Measurements from ENCODE around the gene CSRP3.
"Not testable (repeated sequence)": the region's sequence is repeated elsewhere in the genome, so short reads cannot be mapped to it uniquely, and the experiment has no call there.

CSRP3 gene

DNA sequence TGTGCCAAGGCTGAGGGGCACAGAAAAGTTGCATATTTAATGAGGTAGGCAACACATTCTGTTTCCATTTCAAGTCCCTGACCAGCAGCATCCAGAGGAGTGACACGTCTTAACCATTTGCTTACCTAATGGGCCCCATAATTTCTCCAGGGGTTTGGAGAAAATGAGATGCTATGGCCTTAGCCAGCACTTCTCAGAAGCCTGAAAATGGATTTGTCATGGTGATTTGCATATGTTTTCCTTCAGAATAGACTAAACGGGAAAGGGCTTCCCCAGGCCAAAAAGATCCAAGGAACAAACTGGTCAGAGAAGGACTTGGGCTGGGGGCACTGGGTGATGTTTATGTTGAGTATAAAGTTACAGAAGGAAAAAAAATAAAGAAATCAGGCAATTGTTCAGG lies 16.7 kb downstream of the CSRP3 start:
- DNase-seq = no peak

DNA sequence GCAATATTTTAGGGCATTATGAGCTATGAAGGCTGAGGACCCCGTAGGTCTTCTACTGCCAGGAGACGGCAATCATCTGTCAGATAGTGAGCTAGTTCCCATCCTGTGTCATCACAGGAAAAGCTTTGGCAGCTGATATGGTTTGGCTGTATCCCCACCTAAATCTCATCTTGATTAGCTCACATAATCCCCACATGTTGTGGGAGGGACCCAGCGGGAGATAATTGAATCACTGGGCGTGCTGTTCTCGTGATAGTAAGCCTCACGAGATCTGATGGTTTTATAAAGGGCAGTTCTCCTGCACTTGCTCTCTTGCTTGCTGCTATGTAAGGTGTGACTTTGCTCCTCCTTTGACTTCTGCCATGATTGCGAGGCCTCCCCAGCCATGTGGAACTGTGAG lies 18.1 kb downstream of the CSRP3 start:
- DNase-seq = no peak

DNA sequence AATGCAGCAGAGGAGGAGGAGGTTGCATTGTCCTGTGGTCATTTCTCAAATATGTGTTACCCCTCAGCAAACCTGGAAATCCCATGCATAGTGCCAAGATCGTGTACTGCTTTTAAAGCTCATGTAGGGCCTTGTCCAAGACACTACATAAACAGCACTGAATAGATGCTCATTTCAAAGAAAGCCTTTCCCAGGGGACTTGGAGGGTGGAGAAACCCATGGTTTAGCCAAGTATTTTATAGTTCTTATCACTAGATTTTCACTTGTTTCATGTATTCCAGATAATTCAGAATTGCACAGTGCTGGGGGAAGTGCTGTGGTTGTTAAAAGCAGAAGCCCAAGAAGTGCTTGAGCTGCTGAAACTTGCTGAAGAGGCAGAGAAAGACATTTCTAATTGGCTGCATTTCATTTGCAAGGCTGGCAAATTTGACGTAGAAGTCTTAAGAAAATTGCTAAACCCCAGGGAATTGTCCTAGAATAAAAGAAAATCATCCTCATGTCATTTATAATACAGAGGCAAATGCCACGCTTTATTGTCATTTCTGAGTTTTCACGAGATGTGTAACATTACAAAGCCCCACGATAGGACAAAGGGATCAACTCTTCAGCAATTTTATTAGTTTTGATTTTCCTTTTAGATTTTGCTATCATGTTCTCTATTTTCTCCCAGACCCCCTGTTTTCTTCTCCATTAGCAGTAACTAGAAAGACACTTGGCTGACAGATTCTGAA lies 20.1 kb downstream of the CSRP3 start:
- DNase-seq = no peak

DNA sequence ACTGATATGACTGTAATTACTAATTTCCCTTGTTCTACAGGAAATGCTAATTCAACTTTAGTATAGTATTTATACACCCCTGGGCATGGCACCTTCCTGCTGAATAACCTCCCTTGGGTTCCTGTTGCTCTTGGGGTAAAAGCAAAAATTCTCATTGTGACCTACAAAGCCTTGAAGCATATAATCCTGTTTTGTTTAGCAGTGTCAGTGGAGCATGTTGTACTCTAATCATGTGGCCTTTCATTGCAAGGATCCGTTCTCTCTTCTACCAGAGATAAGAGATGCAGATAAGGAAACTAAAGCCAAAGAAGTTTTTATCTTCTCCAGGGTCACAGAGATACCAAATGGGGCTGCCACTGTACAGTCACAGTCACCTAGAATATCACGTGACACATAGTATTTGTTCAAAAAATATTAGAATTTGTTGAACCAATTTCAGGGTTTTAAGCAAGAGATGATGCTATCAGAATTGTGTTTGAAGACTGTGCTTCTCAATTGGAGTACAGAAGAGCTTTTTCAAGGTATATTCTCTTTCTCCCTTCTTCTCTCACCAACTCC lies 25.1 kb downstream of the CSRP3 start:
- DNase-seq = no peak

GRCh38 chr11:19173964-19174638 lies 27.7 kb downstream of the CSRP3 start:
- DNase-seq = no peak

DNA sequence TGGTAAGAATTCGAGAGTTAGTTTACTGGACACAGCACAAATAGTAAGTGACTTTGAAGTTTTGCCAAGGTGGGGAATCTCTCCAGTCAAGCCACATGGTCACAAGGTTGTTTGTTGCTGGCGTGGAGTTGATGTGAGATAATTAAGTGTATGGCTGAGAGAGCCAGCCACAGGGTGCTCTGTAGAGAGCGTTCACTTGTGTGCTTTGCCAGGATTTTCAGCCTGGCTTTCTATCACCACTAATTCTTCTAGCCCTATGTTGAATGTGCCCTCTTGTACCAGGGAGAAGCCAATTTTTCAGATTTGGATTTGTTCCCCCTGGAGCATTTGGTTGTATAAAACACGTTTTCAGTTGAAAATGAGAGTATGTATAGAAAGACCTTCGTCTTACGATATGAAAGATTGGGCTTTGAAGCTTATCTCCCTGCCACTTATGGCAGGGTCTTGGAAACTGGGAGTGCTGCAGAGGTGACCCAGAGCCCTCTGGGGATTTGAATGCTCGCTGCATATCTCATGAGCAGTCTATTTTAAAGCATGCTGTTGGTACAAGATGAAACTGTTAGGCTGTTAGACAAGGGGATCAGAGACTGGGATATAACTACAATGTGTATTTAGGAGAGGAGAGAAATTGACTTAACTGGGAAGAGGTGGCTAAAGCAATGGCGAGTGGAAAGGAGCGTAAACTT lies 28.6 kb downstream of the CSRP3 start:
- no peak for DNase-seq

GRCh38 chr11:19168090-19168489 lies 33.7 kb downstream of the CSRP3 start:
- no peak for DNase-seq

- no peak for DNase-seq
These were observed 36.9 kb downstream of the CSRP3 start for GRCh38 chr11:19164881-19165280.

DNA sequence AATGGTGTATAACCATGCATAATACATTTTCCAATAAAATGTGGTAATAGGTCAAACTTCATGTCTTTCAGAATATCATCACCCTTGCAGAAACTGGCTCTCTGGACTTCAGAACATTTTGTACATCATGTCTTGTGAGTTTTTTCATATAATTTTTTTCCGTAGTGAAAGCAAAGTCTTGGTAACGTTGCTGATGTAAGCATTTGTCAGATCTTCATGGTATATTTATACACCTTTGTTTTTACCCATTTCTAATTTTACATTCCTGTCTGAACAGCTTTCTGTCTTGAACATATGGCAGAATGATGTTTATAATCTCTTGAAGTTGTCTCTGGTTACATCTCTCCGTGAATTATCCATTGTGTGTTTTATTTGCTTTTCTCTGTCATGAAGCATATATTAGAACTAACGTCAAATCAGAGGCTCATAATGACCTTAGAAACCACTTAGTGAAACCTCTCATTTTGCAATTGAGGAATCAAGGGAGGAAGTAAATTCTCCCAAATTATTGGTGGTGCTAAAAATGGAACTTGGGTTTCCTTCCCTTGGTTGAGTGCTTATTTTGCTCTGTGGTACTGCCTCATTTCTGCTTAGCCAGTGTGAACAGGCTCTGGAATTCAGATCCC lies 37.4 kb downstream of the CSRP3 start:
- no peak for DNase-seq

DNA sequence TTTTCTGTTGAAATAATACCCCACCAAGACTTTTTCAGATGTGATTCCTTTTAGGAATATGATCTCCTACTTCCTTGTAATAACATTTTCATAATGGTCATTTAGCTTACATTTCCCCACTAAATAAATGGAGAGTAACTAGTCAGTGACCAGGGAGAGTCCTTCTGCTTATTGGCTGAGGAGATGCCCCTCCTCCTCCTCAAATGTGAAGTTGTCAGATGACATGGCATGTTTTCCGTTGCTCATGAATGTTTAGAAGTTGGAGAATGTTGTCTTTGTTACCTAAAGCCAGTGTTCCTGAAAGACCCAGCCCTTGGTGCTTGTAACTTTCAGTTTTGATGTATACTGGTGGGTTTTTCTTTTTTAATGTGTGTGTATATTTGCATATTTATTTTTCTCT lies 38.2 kb downstream of the CSRP3 start:
- DNase-seq = no peak

DNA sequence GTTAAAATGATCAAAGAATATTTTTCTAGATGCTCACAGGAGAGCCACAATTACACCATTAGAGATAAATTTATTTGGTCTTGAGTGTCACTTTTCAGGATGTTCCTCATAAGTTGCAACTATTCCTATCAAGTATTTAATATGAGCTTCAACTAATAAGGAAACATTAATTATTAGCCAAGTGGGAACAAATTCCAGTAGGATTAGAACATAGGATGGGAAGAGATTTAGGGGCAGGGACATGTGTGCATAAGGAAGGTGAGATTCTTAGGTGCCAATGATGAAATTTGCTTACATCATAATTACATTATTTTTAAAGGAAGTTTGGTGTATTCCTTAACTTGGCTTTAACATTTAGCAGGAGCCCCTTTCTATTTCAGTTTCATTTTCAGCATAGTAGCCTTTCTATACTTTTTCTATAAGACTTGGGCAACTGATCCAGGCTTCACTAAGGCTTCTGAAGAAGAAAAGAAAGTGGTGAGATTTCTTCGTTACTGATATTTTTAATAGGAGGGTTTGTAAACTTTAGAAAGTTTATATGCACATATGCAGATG lies 38.8 kb downstream of the CSRP3 start:
- no peak for DNase-seq

- no peak for DNase-seq
These were observed 40.1 kb downstream of the CSRP3 start for GRCh38 chr11:19161651-19162050.

GRCh38 chr11:19160847-19161246 lies 40.9 kb downstream of the CSRP3 start:
- DNase-seq = no peak

GRCh38 chr11:19156892-19157291 lies 44.9 kb downstream of the CSRP3 start:
- no peak for DNase-seq

- DNase-seq = no peak
These were observed 56.5 kb downstream of the CSRP3 start for GRCh38 chr11:19145319-19145718.

DNA sequence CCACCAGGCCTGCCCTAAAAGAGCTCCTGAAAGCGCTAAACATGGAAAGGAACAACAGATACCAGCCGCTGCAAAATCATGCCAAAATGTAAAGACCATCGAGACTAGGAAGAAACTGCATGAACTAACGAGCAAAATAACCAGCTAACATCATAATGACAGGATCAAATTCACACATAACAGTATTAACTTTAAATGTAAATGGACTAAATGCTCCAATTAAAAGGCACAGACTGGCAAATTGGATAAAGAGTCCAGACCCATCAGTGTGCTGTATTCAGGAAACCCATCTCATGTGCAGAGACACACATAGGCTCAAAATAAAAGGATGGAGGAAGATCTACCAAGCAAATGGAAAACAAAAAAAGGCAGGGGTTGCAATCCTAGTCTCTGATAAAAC lies 64.9 kb downstream of the CSRP3 start:
- DNase-seq = not testable (repeated sequence)

DNA sequence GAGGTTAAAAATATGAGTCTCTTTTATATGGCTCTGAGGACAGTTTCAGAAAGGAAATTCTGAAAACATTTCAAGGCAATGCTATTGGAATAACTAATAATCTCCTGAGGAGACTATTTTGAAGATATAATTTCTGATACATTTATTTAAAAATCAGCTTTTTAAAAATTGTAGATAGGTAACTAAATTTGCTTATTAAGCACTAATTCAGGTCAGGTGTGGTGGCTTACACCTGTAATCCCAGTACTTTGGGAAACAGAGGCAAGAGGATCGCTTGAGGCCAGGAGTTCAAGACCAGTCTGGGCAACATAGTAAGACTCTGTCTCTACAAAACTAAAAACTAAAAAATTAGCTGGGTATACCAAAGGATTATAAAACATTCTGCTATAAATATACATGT lies 67.8 kb downstream of the CSRP3 start:
- no peak for DNase-seq

Measured in CD4-positive, alpha-beta T cell treated with Interleukin-17A for 1 hour (primary cell).